Measurements from ENCODE around the gene TRAPPC3. TPM values are rescaled to one million over a fixed set of nuclear protein-coding genes. Genes with fewer than 3 reads are reported as not detected.

The TRAPPC3 gene
- total and polyA plus RNA-seq, 9 of the 15 experiments (the other 6 are each of a cell fraction or from before 2014, with no cell fraction given): 20.6 to 141 (median 112) TPM

- TF ChIP-seq, protein P1, sequence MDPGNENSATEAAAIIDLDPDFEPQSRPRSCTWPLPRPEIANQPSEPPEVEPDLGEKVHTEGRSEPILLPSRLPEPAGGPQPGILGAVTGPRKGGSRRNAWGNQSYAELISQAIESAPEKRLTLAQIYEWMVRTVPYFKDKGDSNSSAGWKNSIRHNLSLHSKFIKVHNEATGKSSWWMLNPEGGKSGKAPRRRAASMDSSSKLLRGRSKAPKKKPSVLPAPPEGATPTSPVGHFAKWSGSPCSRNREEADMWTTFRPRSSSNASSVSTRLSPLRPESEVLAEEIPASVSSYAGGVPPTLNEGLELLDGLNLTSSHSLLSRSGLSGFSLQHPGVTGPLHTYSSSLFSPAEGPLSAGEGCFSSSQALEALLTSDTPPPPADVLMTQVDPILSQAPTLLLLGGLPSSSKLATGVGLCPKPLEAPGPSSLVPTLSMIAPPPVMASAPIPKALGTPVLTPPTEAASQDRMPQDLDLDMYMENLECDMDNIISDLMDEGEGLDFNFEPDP (CRISPR knock-in tag; IDR thresholded peaks at IDR 0.05): no peak
- TF ChIP-seq MAZ (CRISPR knock-in tag; conservative IDR thresholded peaks at IDR 0.05 in 1 of 2, IDR thresholded peaks at IDR 0.05 in 1 of 2) (no peak; a peak in 1 of 4 replicates), DMBX1 (CRISPR knock-in tag; IDR thresholded peaks at IDR 0.05; ENCODE audit: borderline replicate concordance) (no peak), STAG1 (CRISPR knock-in tag; IDR thresholded peaks at IDR 0.05; ENCODE audit: borderline replicate concordance) (no peak), NR1H2 (CRISPR knock-in tag; IDR thresholded peaks at IDR 0.05) (0 out of 2 replicates have a peak, but pooled peaks have one; percentile 59), XRCC4 (IDR thresholded peaks at IDR 0.05; ENCODE audit: extremely low read depth, insufficient read depth, insufficient read length) (no peak), FOSL1 (tag; conservative IDR thresholded peaks at IDR 0.05) (0 out of 2 replicates have a peak, but pooled peaks have one; percentile 16), SP2 (IDR thresholded peaks at IDR 0.05; ENCODE audit: extremely low read depth, low read depth, low read length, poor library complexity, severe bottlenecking) (no peak), ELF4 (CRISPR knock-in tag; IDR thresholded peaks at IDR 0.05) (no peak), ZNF282 (CRISPR knock-in tag; IDR thresholded peaks at IDR 0.05) (no peak), FOXP1 (CRISPR knock-in tag; IDR thresholded peaks at IDR 0.05) (0 out of 2 replicates have a peak, but pooled peaks have one; percentile 35), ZC3H8 (IDR thresholded peaks at IDR 0.05) (no peak), XRCC5 (IDR thresholded peaks at IDR 0.05; ENCODE audit: low read depth, low read length) (0 out of 2 replicates have a peak, but pooled peaks have one; percentile 32), DACH1 (IDR thresholded peaks at IDR 0.05; ENCODE audit: partially characterized antibody) (no peak), HDAC2 (IDR thresholded peaks at IDR 0.05) (0 out of 2 replicates have a peak, but pooled peaks have one; percentile 16), SUPT5H (IDR thresholded peaks at IDR 0.05) (no peak)
- TF ChIP-seq, protein P2, sequence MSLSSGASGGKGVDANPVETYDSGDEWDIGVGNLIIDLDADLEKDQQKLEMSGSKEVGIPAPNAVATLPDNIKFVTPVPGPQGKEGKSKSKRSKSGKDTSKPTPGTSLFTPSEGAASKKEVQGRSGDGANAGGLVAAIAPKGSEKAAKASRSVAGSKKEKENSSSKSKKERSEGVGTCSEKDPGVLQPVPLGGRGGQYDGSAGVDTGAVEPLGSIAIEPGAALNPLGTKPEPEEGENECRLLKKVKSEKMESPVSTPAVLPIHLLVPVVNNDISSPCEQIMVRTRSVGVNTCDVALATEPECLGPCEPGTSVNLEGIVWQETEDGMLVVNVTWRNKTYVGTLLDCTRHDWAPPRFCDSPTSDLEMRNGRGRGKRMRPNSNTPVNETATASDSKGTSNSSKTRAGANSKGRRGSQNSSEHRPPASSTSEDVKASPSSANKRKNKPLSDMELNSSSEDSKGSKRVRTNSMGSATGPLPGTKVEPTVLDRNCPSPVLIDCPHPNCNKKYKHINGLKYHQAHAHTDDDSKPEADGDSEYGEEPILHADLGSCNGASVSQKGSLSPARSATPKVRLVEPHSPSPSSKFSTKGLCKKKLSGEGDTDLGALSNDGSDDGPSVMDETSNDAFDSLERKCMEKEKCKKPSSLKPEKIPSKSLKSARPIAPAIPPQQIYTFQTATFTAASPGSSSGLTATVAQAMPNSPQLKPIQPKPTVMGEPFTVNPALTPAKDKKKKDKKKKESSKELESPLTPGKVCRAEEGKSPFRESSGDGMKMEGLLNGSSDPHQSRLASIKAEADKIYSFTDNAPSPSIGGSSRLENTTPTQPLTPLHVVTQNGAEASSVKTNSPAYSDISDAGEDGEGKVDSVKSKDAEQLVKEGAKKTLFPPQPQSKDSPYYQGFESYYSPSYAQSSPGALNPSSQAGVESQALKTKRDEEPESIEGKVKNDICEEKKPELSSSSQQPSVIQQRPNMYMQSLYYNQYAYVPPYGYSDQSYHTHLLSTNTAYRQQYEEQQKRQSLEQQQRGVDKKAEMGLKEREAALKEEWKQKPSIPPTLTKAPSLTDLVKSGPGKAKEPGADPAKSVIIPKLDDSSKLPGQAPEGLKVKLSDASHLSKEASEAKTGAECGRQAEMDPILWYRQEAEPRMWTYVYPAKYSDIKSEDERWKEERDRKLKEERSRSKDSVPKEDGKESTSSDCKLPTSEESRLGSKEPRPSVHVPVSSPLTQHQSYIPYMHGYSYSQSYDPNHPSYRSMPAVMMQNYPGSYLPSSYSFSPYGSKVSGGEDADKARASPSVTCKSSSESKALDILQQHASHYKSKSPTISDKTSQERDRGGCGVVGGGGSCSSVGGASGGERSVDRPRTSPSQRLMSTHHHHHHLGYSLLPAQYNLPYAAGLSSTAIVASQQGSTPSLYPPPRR (CRISPR knock-in tag; IDR thresholded peaks at IDR 0.05; ENCODE audit: borderline replicate concordance): no peak
- TF ChIP-seq, protein P3, sequence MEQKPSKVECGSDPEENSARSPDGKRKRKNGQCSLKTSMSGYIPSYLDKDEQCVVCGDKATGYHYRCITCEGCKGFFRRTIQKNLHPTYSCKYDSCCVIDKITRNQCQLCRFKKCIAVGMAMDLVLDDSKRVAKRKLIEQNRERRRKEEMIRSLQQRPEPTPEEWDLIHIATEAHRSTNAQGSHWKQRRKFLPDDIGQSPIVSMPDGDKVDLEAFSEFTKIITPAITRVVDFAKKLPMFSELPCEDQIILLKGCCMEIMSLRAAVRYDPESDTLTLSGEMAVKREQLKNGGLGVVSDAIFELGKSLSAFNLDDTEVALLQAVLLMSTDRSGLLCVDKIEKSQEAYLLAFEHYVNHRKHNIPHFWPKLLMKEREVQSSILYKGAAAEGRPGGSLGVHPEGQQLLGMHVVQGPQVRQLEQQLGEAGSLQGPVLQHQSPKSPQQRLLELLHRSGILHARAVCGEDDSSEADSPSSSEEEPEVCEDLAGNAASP (IDR thresholded peaks at IDR 0.05): no peak
- TF ChIP-seq, protein P4, sequence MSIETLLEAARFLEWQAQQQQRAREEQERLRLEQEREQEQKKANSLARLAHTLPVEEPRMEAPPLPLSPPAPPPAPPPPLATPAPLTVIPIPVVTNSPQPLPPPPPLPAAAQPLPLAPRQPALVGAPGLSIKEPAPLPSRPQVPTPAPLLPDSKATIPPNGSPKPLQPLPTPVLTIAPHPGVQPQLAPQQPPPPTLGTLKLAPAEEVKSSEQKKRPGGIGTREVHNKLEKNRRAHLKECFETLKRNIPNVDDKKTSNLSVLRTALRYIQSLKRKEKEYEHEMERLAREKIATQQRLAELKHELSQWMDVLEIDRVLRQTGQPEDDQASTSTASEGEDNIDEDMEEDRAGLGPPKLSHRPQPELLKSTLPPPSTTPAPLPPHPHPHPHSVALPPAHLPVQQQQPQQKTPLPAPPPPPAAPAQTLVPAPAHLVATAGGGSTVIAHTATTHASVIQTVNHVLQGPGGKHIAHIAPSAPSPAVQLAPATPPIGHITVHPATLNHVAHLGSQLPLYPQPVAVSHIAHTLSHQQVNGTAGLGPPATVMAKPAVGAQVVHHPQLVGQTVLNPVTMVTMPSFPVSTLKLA (conservative IDR thresholded peaks at IDR 0.05): 0 out of 4 replicates have a peak, but pooled peaks of 1 of the 2 experiments have one; percentile 15
Observed at GRCh38 chr1:36160388-36160948, 11.2 kb upstream of the TRAPPC3 start (continued).

Data from K562 (cell line).